Fibroblast of skin of left biceps (primary cell): Measurements from ENCODE around the gene OCSTAMP.

Experiments used
- DNase-seq, 2 experiments: peaks; one replicate each; pipeline ENCODE4 v3.0.0-alpha.2; 2013; ENCODE audit warnings: low read depth in 2 of 2

Gene OCSTAMP, protein sequence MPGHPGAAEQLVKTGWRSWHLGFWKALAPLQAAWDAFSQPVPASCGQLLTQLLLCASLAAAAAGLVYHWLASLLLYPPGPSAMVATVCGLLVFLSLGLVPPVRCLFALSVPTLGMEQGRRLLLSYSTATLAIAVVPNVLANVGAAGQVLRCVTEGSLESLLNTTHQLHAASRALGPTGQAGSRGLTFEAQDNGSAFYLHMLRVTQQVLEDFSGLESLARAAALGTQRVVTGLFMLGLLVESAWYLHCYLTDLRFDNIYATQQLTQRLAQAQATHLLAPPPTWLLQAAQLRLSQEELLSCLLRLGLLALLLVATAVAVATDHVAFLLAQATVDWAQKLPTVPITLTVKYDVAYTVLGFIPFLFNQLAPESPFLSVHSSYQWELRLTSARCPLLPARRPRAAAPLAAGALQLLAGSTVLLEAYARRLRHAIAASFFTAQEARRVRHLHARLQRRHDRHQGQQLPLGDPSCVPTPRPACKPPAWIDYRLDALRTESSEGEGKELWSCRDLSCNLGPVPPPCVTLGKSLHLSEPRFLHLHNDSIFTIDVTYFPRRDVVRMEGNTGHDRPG

DNA sequence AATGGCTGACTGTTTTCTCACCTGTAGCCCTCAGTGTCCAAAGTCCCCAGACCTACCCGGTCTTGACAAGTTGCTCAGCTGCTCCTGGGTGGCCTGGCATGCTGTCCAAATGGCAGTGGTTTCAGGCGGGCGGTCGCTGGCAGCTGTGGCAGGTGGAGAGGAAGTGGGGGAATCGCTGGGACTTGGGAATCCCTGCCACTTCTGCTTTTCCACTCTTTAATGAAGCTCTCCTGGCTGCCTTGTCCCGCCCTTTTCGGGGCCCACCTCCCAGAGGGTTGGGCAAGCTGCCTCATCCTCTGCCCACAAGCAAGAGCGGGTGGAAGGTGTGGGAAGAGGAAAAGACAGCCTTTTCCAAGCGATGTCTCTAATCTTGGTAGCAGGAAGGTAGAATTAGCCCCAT, at the start of gene OCSTAMP:
TSS of gene OCSTAMP (minus strand) at position 194 of the 400 bp plus-strand sequence. CDS start at position 100, 94 bp downstream.
- no peak for DNase-seq

DNA sequence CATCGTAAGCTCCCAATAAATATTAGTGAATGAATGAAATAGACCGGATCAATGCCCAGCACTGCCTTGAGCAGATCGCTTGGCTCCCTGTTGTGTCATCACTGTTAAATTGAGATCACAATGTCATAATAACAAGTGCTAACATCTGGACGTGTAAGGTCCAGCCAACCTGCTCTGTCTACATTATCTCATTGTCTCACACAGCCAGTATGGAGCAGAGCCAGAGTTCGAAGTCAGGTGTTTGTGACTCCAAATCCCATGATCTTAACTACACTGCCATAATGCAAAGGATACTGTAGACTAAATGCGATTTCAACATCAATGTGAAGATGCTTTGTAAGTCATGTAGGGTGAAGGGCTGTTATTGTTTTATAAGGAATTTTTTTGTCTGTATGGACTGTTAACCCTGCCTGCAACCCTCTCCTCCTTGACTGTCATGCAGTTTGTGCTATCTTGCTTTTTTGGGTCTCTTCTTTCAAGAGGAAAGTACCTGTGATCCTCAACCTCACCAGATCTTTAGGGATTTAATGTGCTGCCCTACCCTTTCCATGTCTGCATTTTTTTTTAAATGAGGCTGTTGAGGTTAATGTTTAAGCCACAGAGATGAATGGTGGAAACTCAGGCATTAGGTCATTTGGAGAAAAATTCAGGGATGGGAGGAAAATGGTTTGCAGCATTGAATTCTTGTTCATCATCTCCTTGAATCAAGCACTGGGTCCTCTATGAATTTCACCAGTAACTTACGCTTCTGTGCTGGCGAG, 49.0 kb upstream of the OCSTAMP start:
- DNase-seq: no peak

DNA sequence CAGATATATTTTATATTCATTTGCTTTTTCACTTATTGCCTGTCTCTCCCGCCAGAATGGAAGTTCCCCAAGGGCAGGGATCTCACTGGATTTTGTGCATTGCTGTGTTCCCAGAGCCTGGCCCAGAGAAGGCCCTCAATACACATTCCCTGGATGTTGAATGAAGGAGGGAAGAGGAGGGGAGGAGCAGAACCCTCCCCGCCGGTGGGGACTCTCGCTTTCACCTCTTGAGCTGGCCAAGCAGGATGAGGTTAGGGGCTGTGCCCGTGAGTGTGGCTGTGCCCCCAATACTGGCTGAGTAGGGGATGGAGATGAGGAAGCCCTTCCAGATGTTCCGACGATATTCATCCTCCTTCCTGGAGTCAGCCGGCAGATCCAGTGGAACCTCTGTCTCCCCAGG, 45.5 kb upstream of the OCSTAMP start:
- DNase-seq: no peak

DNA sequence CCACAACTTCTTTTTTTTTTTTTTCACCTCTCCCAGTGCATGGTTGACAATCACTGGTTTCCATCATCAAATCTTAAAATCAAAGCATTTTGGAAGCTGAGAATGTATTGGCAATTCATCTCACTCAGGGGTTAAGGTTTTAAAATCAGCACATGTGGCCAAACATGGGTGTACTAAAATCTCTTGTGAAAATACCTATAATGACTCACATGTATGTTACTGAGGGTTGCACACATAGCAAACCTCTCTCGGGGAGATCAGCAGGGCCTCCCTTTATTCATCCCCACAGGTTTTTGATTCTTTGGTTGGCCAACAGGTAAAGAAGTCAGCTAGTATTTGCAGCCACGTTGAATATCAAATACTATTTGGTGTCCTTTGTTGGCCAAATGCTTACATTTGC, 44.3 kb upstream of the OCSTAMP start:
- DNase-seq: no peak

DNA sequence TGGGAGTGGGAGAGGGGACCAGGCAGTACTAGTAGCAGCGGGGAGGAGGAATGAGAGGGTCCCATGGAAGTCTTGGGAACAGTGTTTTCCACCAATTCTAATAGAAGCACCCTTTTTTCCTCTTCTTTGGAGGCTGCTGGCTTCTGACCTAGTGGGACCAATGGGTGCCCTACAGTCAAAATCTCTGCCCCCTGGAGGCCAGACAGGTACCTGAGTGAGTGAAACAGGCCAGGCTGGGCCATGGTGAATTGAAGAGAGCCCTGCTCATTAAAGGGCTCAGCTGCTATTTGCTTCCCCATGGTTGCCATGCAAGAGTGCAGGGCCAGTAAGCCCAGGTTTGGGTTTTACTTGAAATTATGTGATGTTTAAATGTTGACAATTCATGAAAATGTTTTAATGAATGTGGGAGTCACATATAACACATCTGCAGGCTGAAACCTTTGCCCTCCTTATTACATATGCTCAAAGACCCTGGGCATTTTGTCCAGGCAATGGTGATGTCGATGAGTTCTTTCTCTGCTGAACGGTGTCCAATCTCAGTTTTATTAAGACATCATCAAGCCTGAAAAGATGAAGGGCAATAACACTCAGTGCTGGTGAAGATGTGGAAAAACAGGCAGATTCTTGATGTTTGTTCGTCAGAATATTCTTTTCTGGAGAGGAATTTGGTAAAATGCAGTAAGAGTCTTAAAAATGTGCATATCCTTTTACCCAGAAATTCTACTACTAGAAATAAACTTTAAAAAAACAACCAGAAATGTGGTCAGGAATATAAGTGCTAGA, 42.3 kb upstream of the OCSTAMP start:
- no peak for DNase-seq

DNA sequence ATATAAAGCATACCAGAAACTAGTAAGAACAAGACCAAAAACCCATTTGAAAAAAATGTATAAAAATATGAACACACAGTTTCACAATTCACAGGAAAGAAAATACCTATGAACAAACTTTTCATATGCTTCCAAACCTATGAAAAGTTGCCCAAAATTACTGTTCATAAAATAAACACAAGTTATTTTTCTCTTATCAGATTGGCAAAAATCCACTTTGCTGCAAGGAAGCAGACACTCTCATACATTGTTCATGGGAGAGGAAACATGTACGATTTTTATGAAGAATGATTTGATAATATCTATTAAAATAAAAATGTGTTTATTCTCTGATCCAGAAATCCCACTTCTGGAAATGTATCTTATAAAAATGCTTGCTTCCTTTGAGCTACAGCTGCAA, 40.0 kb upstream of the OCSTAMP start:
- DNase-seq: no peak

DNA sequence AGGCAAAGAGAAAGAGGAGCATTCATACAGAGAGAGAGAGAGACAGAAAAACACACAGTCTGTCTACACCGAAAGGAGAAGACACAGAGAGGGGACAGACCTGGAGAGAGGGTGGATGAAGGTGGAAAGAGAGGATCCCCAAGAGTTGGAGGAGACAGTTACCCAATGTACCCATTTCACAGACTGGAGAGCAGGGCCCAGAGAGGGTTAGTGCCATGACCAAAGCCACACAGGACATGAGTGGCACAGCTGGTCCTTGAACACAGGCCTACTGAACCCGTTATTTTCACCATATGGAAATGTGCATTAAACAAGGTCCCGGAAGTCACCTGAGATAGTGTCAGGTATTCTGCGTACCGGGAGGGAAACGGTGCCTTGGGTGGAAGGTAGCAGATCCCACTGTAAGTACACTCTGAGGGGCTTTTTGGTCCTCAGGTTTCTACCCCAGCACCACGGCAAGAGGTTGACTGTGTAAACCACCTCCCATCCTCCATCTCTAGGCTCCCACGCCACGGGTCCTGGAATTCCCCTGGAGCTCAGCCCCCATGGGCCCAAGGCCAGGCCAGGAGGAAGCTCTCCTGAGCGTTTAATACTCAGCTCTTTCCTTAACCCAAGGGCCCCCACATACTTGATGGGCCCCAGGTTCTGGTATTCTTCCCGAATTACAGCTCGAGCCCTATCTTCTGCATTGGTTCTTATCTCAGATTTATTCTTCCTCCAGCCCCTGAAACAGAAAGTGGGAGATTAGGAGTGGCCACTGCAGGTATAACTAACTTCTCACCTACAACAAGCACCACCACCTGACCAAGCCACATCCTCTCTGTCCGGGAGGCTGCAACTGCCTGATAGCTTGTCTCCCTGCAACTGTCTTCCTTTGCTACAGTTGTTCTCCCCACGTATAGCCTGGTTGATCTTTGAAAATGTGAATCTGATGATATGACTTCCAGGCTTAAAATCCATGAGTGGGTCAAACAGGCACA, 38.4 kb upstream of the OCSTAMP start:
- DNase-seq: no peak

DNA sequence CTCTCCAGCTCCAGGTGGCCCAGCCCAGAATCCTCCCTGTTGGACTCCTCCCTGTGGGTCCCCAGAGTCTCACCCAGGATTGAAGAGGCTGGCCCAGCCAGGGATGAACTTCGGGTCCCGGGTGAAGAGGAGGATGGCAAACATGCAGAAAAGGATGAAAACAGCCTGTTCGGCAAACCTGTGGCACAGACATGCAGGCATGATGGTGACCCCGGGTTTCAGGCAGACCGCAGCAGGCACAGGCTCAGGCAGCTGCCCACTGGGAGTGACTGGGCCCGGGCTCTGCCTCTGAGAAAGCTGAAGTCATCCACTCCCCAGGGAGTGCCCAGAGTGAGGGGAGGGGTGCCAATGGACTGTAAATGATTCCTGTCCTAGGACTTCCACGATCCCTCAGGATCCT, 37.5 kb upstream of the OCSTAMP start:
- DNase-seq: no peak

DNA sequence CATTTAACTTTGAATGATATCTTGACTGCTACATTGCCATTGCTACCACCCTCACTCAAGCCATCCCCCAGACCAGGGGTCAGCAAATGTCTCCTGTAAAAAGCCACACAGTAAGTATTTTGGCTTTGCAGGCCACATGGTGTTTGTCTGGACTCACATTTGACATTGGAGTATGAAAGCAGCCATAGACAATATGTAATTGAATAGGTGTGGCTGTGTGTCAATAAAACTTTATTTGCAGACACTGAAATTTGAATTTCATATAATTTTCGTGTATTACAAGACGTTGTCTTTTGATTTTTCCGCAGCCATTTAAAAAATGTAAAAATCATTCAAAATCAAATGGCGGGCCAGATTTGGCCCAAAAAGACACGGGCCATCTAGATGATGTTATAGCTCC, 36.3 kb upstream of the OCSTAMP start:
- no peak for DNase-seq

DNA sequence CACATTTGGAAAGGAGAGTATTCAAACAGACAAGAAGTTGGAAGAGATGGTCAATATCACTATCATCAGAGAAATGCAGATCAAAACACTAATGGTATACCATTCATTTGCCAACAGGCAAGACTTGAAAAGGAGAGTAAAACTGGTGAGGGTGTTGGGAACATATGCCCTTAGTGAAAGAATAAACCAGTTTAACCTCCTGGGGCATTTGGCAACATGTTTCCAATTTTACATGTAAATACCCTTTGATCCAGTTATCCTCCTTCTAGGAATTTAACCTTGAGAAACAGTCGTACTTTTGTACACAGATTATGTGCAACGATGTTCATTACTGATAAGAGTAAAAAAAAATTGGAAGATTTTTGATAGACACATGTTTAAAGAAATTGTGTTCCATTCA, 34.1 kb upstream of the OCSTAMP start:
- DNase-seq: no peak

DNA sequence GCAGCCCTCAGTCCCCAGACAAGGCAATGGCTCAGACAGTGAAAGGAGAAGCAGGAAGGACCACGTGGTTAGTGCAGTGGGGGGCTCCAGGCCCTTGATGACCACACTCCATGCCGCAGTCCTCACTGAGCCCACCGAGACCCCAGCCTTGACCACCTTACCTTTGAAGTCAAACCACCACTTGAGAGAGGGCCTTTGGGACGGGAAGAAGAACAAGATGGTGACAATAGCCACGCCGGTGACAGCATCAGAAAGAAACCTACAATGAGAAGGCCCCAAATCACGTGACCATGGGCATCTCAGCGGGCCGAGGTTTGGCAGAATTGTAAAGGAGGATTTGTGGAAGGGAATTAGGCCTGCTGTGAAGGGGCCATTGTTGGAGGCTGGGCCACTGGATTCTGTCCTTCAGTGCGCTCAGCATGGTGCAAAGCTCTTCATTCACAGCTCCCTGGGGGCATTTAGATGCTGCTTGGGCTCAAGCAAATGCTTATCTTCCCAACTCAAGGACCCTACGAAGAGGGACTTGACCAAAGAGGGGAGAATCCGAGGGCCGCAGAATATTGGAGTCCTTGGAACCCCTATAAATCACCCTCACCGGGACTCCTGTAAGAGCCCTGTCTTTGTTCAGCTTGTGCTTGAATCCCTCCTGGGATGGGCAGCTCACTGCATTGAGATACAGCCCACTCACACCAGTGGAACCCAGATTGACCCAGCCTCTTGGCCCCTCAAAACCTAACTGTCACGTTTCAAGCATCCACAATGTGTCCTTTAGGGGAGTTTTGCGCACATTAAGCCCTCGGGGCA, 33.2 kb upstream of the OCSTAMP start:
- DNase-seq: no peak

DNA sequence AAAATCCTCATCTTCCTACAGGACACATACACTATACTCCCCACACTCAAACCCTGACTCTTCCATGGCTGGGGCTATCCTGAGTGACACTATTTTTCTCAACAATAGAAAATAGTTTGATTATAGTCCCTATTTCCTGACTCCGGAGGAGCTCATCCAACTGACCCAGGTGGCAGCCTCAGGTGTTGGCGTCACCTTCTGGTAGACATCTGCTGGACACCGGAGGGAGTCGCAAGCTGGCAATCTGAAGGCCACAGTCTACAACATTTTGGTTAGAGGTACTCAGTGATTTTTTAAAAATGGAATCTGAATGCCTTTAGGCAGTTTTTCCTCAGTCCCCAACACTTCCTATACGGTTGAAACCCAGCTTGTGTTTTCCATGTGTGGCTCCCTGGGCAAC, 32.2 kb upstream of the OCSTAMP start:
- no peak for DNase-seq

DNA sequence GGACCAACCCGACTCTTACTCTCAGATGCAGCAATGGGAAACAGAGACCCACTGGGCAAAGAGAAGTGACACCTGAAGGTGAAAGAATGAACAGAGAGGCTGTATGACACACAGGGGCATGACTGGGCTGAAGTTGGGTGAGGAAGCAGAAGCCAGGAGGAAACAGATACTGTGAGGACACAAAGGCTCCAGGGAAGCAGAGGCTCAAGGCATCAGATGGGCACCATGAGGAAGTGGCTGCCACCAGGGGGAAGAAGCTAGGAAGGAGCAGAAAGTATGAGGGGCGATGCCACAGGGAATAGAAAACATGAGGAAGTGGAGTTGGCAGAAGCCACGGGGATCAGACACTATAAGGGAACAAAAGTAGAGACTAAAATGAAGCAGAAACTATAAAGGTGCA, 30.9 kb upstream of the OCSTAMP start:
- no peak for DNase-seq

DNA sequence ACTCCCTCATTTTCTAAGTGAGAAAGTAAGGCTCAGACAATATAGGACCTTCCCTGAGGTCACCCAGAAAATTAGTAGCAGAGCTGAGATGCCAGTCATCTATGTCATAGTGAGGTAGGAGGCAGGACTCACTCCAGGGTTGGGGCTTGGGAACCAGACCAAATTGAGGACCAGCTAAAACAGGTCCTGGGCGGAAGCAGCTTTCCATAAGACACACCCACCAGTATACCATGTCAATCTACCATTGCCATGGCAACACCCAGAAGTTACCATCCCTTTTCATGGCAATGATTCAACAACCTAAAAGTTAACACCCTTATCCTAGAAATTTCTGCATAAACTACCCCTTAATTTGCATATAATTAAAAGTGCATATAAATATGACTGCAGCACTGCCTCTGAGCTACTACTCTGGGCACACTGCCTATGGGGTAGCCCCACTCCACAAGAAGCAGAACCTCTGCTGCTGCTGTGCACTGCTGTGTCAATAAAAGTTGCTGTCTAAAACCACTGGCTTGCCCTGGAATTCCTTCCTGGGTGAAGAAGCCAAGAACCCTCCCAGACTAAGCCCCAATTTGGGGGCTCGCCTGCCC, 30.3 kb upstream of the OCSTAMP start:
- DNase-seq: no peak

DNA sequence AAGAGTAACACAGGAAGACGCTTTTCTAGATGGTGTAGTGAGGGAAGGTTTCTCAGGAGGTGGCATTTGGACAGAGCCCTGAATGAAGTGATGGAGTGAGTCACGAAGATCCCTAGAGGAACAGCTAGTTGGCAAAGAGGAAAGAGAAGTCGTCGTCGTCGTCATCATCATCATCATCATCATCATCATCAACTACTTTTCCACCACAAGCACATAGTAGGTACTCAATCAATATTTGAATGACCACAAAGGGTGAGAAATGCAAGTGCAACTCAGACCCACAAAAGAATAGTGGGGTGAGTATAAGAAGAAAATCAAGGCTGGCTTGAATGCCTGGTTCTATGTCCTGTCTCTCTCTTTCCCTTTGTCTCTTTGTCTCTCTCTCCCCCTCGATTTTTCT, 28.3 kb upstream of the OCSTAMP start:
- no peak for DNase-seq

DNA sequence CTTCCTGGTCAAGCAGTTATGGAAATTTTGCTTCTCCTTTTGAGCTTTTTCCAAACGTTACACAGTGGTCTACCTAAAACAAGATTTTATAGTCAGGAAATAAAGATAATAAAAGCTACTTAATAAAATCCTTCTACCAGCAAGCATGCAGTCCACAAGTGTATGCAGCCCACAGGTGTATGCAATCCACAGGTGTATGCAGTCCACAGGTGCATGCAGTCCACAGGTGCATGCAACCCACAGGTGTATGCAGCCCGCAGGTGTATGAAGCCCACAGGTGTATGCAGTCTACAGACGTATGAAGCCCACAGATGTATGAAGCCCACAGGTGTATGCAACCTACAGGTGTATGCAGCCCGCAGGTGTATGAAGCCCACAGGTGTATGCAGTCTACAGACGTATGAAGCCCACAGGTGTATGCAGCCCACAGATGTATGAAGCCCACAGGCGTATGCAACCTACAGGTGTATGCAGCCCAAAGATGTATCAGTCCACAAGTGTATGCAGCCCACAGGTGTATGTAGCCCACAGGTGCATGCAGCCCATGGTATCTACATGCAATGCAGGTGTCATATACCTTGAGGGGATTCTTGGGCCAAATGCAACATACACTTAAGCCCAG, 26.4 kb upstream of the OCSTAMP start:
- no peak for DNase-seq

DNA sequence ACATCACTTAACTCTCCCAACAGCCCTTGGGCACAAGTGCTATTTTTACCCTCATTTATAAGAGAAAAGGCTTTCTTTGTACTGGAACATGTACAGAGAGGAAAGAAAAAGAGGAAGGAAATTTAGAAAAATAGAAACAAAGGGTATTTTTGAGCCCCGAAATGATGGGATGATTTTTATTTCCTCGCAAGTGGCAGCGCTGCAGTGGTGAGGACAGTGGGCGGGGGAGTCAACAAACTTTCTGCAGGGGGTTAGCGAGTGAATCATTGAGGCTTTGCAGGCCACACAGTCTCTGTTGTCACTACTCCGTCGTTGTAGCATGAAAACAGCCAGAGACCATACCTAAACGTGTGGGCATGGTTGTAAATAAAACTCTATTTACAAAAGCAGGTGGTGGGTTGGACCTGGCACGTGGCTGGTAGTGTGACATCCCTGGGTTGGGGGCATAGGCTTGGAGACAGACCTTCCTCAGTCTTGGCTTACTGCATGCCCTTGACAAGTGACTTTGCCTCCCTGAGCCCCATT, 25.5 kb upstream of the OCSTAMP start:
- DNase-seq: no peak

DNA sequence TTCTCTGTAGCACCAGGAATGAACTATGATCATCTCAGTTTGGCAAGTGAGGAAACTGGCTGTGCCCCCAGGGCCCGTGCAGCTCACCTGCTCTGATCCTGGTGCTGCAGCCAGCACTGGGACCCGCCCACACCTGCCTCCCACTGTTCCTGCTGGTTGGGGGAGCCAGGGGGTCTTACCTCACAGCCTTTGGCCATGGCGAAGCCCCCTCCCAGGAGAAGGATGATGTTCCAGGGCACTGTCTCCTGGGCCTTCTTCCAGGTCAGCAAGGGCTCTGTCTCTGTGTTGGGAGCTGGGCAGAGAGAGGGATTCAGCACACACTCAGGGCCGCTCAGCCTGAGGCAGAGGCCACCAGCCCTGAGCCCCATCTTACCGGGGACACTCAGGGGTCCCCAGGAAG, 24.9 kb upstream of the OCSTAMP start:
- no peak for DNase-seq
